Measurements from ENCODE around the gene FBXO2. TPM values are rescaled to one million over a fixed set of nuclear protein-coding genes. Genes with fewer than 3 reads are reported as not detected.

The FBXO2 gene
- total RNA-seq, 1 experiment from 2014 or later, result 131 TPM

GRCh38 chr1:11653861-11654136, 430 bp downstream of the FBXO2 start:
- H3K27ac ChIP-seq (ENCODE audit: low read length), result peak overlapping the region; percentile 79
- H3K9me3 ChIP-seq (ENCODE audit: control insufficient read depth, insufficient read depth, low read depth, low read length), result no peaks in the 10 kb centered on the region
- ChIA-PET CTCF (no interaction called here), POLR2A (no interaction called here)
- H3K4me3 ChIP-seq (ENCODE audit: low read depth in 2 of 2, low read length in 2 of 2), result peak overlapping the region; percentile 68 to 81
- ATAC-seq (peak; percentile 5; the same call in 1 of the 2 replicates), DNase-seq (ENCODE audit: low read depth, low spot score) (no peak)
- intact Hi-C loops (cut with micrococcal nuclease; ENCODE audit: unreplicated experiment), result loop anchor here (5.0 kb wide), 1 partner anchor 64 kb away; no protein-coding TSS in a partner anchor
- no TSS peak for BruUV-seq (replicated peaks)
- H3K27me3 ChIP-seq (ENCODE audit: control insufficient read depth, insufficient read depth, low read length), result no peaks in the 10 kb centered on the region
- in situ Hi-C loops (cut with HindIII; ENCODE audit: low pct_unique_long_range_greater_than_20kb, low sequenced_read_pairs), result no loop called here
- no peak for TF ChIP-seq CTCF (IDR thresholded peaks at IDR 0.05)
- TF ChIP-seq TCF7L2 (IDR thresholded peaks at IDR 0.05; ENCODE audit: low read depth, low read length), result no peak
- no peak for TF ChIP-seq REST (IDR thresholded peaks at IDR 0.05; ENCODE audit: insufficient read depth in 1 of 2, low read depth in 2 of 2, low read length in 1 of 2)
- no peak; the same call in 1 of the 2 replicates for TF ChIP-seq POLR2AphosphoS5 (IDR thresholded peaks at IDR 0.05; ENCODE audit: low read depth, low read length)
- TF ChIP-seq SIN3A (IDR thresholded peaks at IDR 0.05; ENCODE audit: borderline replicate concordance, insufficient read depth, low read depth, low read length), result no peak
- no peaks in the 10 kb centered on the region; the same call in 1 of the 2 replicates for H3K36me3 ChIP-seq (ENCODE audit: control insufficient read depth, insufficient read depth, low read length)
- peaks cover 29% of the 10 kb centered on the region for H3K4me1 ChIP-seq (ENCODE audit: control insufficient read depth, insufficient read depth, low read length)

- no TSS peak for BruUV-seq (replicated peaks)
Observed at GRCh38 chr1:11653101-11653860, 948 bp downstream of the FBXO2 start.

More at GRCh38 chr1:11653101-11653860, 948 bp downstream of the FBXO2 start:
- POLR2A ChIA-PET, result no interaction called here
- Histone ChIP-seq H3K4me3 (ENCODE audit: low read depth in 2 of 2, low read length in 2 of 2) (peak overlapping the region; percentile 68 to 81), H3K36me3 (ENCODE audit: control insufficient read depth, insufficient read depth, low read length) (no peaks in the 10 kb centered on the region; the same call in 1 of the 2 replicates), H3K27ac (ENCODE audit: low read length) (peak overlapping the region; percentile 79), H3K9me3 (ENCODE audit: control insufficient read depth, insufficient read depth, low read depth, low read length) (no peaks in the 10 kb centered on the region), H3K4me1 (ENCODE audit: control insufficient read depth, insufficient read depth, low read length) (peaks cover 29% of the 10 kb centered on the region), H3K27me3 (ENCODE audit: control insufficient read depth, insufficient read depth, low read length) (no peaks in the 10 kb centered on the region)
- intact Hi-C loops (cut with micrococcal nuclease; ENCODE audit: unreplicated experiment) (loop anchor here (5.0 kb wide), 1 partner anchor 64 kb away; no protein-coding TSS in a partner anchor), in situ Hi-C loops (cut with HindIII; ENCODE audit: low pct_unique_long_range_greater_than_20kb, low sequenced_read_pairs) (no loop called here)
- peak; percentile 32 for ATAC-seq
- DNase-seq (ENCODE audit: low read depth, low spot score), result no peak
- no peak for TF ChIP-seq SIN3A (IDR thresholded peaks at IDR 0.05; ENCODE audit: borderline replicate concordance, insufficient read depth, low read depth, low read length)
- TF ChIP-seq TCF7L2 (IDR thresholded peaks at IDR 0.05; ENCODE audit: low read depth, low read length), result no peak
- TF ChIP-seq POLR2AphosphoS5 (IDR thresholded peaks at IDR 0.05; ENCODE audit: low read depth, low read length), result no peak
- TF ChIP-seq CTCF (IDR thresholded peaks at IDR 0.05), result no peak
- TF ChIP-seq REST (IDR thresholded peaks at IDR 0.05; ENCODE audit: insufficient read depth in 1 of 2, low read depth in 2 of 2, low read length in 1 of 2), result no peak
- CTCF ChIA-PET, result interaction anchor here (0.7 to 1.2 kb wide), 3 partner anchors 11 to 320 kb away, joined by 3 to 12 read pairs (median 3); partner anchors contain the start of gene FBXO6
